Sigmoid colon (tissue), 4 donors: ENCODE results near the gene PPFIA2.

Source experiments
- CTCF ChIP-seq, 4 experiments: fragments of 450-650 bp in 3 of 4; fragments of 200-600 bp in 1 of 4; IDR thresholded peaks; one replicate each; pipeline ENCODE4 v1.5.1; 2016 to 2019; ENCODE audit warnings: antibody characterized with exemption in 4 of 4, mild to moderate bottlenecking in 3 of 4, moderate library complexity in 2 of 4
- EP300 ChIP-seq, 4 donors: sonication (generic); formaldehyde crosslinking; IDR thresholded peaks; one replicate each; pipeline ENCODE4 v1.6.1; 2017; ENCODE audit warnings: antibody characterized with exemption in 4 of 4
- POLR2A ChIP-seq, 2 donors: fragments of 450-650 bp; IDR thresholded peaks; one replicate each; pipeline ENCODE4 v1.6.1; 2016; ENCODE audit warnings: antibody characterized with exemption in 2 of 2, mild to moderate bottlenecking in 2 of 2, moderate library complexity in 2 of 2

DNA sequence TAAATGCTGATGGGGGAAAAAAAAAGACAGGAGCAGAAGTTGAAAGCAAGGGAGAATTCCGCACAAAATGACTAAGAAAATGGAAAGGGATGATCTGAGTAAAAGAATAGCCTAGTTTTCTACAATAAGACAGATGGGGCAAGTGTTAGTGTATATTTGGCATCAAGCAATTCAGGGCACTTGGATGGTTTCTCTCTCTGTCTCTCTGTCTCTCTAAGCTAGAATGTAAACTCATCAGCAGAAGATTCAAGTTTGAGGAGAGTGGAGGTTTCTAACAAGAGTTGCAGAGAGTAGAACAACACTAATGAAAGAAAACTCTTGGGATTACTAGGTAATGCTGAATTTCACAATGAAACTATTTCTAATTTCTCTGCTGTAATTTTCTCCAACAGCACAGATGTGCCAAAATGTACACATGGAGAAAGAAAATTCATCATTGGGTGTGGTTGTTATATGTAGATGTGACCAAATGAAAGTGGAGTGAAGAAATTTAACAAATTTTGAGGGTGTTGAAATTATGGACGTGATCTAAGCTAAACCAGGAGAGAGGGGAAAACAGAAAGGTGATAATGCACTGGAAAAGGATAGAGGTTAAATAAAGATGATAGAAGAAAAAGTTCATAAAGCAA lies 444.1 kb downstream of the PPFIA2 start:
- no peak for TF ChIP-seq CTCF (IDR thresholded peaks at IDR 0.05)
- no peak for TF ChIP-seq POLR2A (IDR thresholded peaks at IDR 0.05)
- TF ChIP-seq EP300 (IDR thresholded peaks at IDR 0.05) = no peak
